ENCODE data around the gene SLC9A9.

- TF ChIP-seq CTCF (IDR thresholded peaks at IDR 0.05) (no peak), POLR2A (IDR thresholded peaks at IDR 0.05) (no peak)
Measured at GRCh38 chr3:143363949-143364348, 484.3 kb downstream of the SLC9A9 start.

Measured in thyroid gland (tissue), 4 donors.